Measurements from ENCODE around the gene PON1. TPM values are rescaled to one million over a fixed set of nuclear protein-coding genes. Genes with fewer than 3 reads are reported as not detected.

The PON1 gene
- total RNA-seq, 3 donors from 2014 or later: not detected

GRCh38 chr7:95290166-95290830 is 34.0 kb downstream of the PON1 start:
- intact Hi-C loops (cut with DNase I, micrococcal nuclease): no loop called here
- Histone ChIP-seq H3K4me1 (ENCODE audit: low read depth) (no peaks in the 10 kb centered on the region), H3K4me3 (no peak overlapping the region), H3K36me3 (ENCODE audit: low read depth) (no peaks in the 10 kb centered on the region), H3K9me3 (no peaks in the 10 kb centered on the region)
- DNase-seq (no peak), ATAC-seq (no peak)
- TF ChIP-seq, protein P1, sequence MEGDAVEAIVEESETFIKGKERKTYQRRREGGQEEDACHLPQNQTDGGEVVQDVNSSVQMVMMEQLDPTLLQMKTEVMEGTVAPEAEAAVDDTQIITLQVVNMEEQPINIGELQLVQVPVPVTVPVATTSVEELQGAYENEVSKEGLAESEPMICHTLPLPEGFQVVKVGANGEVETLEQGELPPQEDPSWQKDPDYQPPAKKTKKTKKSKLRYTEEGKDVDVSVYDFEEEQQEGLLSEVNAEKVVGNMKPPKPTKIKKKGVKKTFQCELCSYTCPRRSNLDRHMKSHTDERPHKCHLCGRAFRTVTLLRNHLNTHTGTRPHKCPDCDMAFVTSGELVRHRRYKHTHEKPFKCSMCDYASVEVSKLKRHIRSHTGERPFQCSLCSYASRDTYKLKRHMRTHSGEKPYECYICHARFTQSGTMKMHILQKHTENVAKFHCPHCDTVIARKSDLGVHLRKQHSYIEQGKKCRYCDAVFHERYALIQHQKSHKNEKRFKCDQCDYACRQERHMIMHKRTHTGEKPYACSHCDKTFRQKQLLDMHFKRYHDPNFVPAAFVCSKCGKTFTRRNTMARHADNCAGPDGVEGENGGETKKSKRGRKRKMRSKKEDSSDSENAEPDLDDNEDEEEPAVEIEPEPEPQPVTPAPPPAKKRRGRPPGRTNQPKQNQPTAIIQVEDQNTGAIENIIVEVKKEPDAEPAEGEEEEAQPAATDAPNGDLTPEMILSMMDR (IDR thresholded peaks at IDR 0.05): no peak

GRCh38 chr7:95286096-95286495 is 38.2 kb downstream of the PON1 start:
- DNase-seq (no peak), ATAC-seq (no peak)
- intact Hi-C loops (cut with DNase I, micrococcal nuclease): no loop called here
- Histone ChIP-seq H3K4me1 (ENCODE audit: low read depth) (no peaks in the 10 kb centered on the region), H3K9me3 (no peaks in the 10 kb centered on the region), H3K4me3 (no peak overlapping the region), H3K36me3 (ENCODE audit: low read depth) (no peaks in the 10 kb centered on the region)
- TF ChIP-seq, protein P1 (IDR thresholded peaks at IDR 0.05): no peak

DNA sequence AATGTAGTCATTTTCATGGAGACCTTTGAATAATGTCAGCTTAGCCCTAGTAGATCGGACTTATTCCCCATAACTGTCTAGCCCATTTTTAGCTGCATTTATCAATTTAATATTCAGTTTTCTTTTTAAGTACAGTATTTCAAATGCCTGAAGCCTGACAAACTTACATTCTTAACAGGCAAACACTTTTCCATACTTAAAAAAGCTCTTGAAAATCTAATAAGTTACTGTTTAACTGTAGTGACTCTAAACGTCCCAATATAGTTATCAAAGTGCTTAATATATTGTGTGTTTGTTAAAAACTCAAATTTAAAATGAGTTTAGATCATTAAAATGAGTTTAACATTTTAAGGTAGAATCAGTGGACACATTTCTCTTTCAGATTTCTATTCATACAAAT is 44.9 kb downstream of the PON1 start:
- no peak for DNase-seq
- no peak overlapping the region for H3K4me3 ChIP-seq
- H3K4me1 ChIP-seq (ENCODE audit: low read depth): no peaks in the 10 kb centered on the region
- TF ChIP-seq, protein P1 (IDR thresholded peaks at IDR 0.05): no peak
- ATAC-seq: no peak
- intact Hi-C loops (cut with DNase I, micrococcal nuclease): no loop called here
- H3K36me3 ChIP-seq (ENCODE audit: low read depth): no peaks in the 10 kb centered on the region
- H3K9me3 ChIP-seq: no peaks in the 10 kb centered on the region

- intact Hi-C loops (cut with DNase I, micrococcal nuclease): no loop called here
- ATAC-seq: no peak
- TF ChIP-seq, protein P1 (IDR thresholded peaks at IDR 0.05): no peak
- H3K9me3 ChIP-seq: no peaks in the 10 kb centered on the region
- H3K36me3 ChIP-seq (ENCODE audit: low read depth): no peaks in the 10 kb centered on the region
- no peak overlapping the region for H3K4me3 ChIP-seq
- no peak for DNase-seq
- H3K4me1 ChIP-seq (ENCODE audit: low read depth): no peaks in the 10 kb centered on the region
Measured at GRCh38 chr7:95276114-95276513, 48.2 kb downstream of the PON1 start.

GRCh38 chr7:95269640-95270039 is 54.7 kb downstream of the PON1 start:
- TF ChIP-seq, protein P1 (IDR thresholded peaks at IDR 0.05): no peak
- DNase-seq: no peak
- H3K36me3 ChIP-seq (ENCODE audit: low read depth): no peaks in the 10 kb centered on the region
- intact Hi-C loops (cut with DNase I, micrococcal nuclease): no loop called here
- H3K4me1 ChIP-seq (ENCODE audit: low read depth): no peaks in the 10 kb centered on the region
- H3K9me3 ChIP-seq: no peaks in the 10 kb centered on the region
- no peak overlapping the region for H3K4me3 ChIP-seq
- ATAC-seq: no peak

- no peak for DNase-seq
- Histone ChIP-seq H3K4me3 (no peak overlapping the region), H3K4me1 (ENCODE audit: low read depth) (no peaks in the 10 kb centered on the region), H3K36me3 (ENCODE audit: low read depth) (no peaks in the 10 kb centered on the region), H3K9me3 (no peaks in the 10 kb centered on the region)
- intact Hi-C loops (cut with DNase I, micrococcal nuclease): no loop called here
- no peak for ATAC-seq
- TF ChIP-seq, protein P1 (IDR thresholded peaks at IDR 0.05): no peak
Measured at GRCh38 chr7:95267754-95268153, 56.6 kb downstream of the PON1 start.
